Caki2 (cell line): ENCODE data around the gene SCTR. TPM values are rescaled to one million over a fixed set of nuclear protein-coding genes. Genes with fewer than 3 reads are reported as not detected.

Experiments used
- DNase-seq: peaks from one replicate; pipeline ENCODE4 v3.0.0-alpha.2; 2015; ENCODE audit warnings: low read depth
- in situ Hi-C: cut with HindIII; loops from 2 replicates; pipeline ENCODE4 v1.10.0; 2016; ENCODE audit warnings: low sequenced_read_pairs, low pct_unique_long_range_greater_than_20kb, mixed read lengths
- total RNA-seq: library from RNA; depleted of rRNA; stranded (reverse); fragments of >200 nt; shearing (Covaris generic); gene quantifications from 2 replicates; pipeline ENCODE4 v1.2.3, GENCODE V29; 2014; ENCODE audit warnings: low replicate concordance

Gene SCTR
- total RNA-seq, 1 experiment from 2014 or later, result not detected

GRCh38 chr2:119439574-119440500, 84.4 kb downstream of the SCTR start:
- DNase-seq, result no peak
- in situ Hi-C loops, result no loop called here

- in situ Hi-C loops, result no loop called here
- DNase-seq, result no peak
Measured at GRCh38 chr2:119438726-119439284, 85.5 kb downstream of the SCTR start.

GRCh38 chr2:119438128-119438656, 86.1 kb downstream of the SCTR start:
- DNase-seq, result no peak
- in situ Hi-C loops, result no loop called here

GRCh38 chr2:119436993-119437772, 87.1 kb downstream of the SCTR start:
- DNase-seq, result no peak
- in situ Hi-C loops, result no loop called here

- no peak for DNase-seq
- in situ Hi-C loops, result no loop called here
Measured at GRCh38 chr2:119435953-119436297, 88.4 kb downstream of the SCTR start.

- in situ Hi-C loops, result no loop called here
Measured at GRCh38 chr2:119435081-119435952, 89.0 kb downstream of the SCTR start.

GRCh38 chr2:119434664-119435063, 89.6 kb downstream of the SCTR start:
- in situ Hi-C loops, result no loop called here

More at GRCh38 chr2:119435081-119435952, 89.0 kb downstream of the SCTR start:
- no peak for DNase-seq

GRCh38 chr2:119433636-119434327, 90.5 kb downstream of the SCTR start:
- in situ Hi-C loops, result no loop called here
- DNase-seq, result no peak

More at GRCh38 chr2:119434664-119435063, 89.6 kb downstream of the SCTR start:
- DNase-seq, result no peak

- no peak for DNase-seq
- in situ Hi-C loops, result no loop called here
Measured at GRCh38 chr2:119432851-119433522, 91.3 kb downstream of the SCTR start.

GRCh38 chr2:119431976-119432850, 92.1 kb downstream of the SCTR start:
- peak; percentile 21 for DNase-seq
- in situ Hi-C loops, result no loop called here

GRCh38 chr2:119431155-119431975, 92.9 kb downstream of the SCTR start, which contains the start of gene TMEM37:
TMEM37 (plus strand) TSS chr2:119431854; CDS start chr2:119431904, 50 bp downstream.
- in situ Hi-C loops, result no loop called here
- peak; percentile 82 for DNase-seq

GRCh38 chr2:119430023-119430498, 94.2 kb downstream of the SCTR start:
- in situ Hi-C loops, result no loop called here
- DNase-seq, result no peak

- in situ Hi-C loops, result no loop called here
- DNase-seq, result peak; percentile 25
Measured at GRCh38 chr2:119429225-119429981, 94.9 kb downstream of the SCTR start.

GRCh38 chr2:119428488-119429224, 95.6 kb downstream of the SCTR start:
- DNase-seq, result no peak
- in situ Hi-C loops, result no loop called here
